Natural killer cell treated with Interleukin-12 subunit alpha and Interleukin-12 subunit beta and Interleukin-15 and Interleukin-18, amount 100 ng/mL, for 72 hours (primary cell): ENCODE data around the gene COBLL1. TPM values are rescaled to one million over a fixed set of nuclear protein-coding genes. Genes with fewer than 3 reads are reported as not detected.

Source experiments
- ATAC-seq, 2 donors: fragments of 150-1000 bp; cut with Tn5 transposase in 1 of 2; sonication (Bioruptor Pico), chemical (Tn5 transposase) in 1 of 2; 2 replicates each; pipeline ENCODE4 v1.10.0; 2021
- DNase-seq: peaks from one replicate; pipeline ENCODE4 v3.0.0; 2022; ENCODE audit warnings: low spot score
- H3K27ac Mint-ChIP-seq, 2 donors: 1 replicate in 1 of 2; 2 replicates in 1 of 2; pipeline ENCODE4 v1.8.0; 2022; ENCODE audit warnings: mixed read lengths in 2 of 2, mild to moderate bottlenecking in 1 of 2, moderate library complexity in 1 of 2
- H3K27me3 Mint-ChIP-seq, 2 donors: 1 replicate in 1 of 2; 2 replicates in 1 of 2; pipeline ENCODE4 v1.8.0; 2022; ENCODE audit warnings: mixed read lengths in 2 of 2
- H3K36me3 Mint-ChIP-seq: one replicate; pipeline ENCODE4 v1.8.0; 2022; ENCODE audit warnings: mixed read lengths
- H3K4me1 Mint-ChIP-seq, 2 donors: 1 replicate in 1 of 2; 2 replicates in 1 of 2; pipeline ENCODE4 v1.8.0; 2022; ENCODE audit warnings: low read depth in 2 of 2, mixed read lengths in 2 of 2, mild to moderate bottlenecking in 1 of 2
- H3K4me3 Mint-ChIP-seq: one replicate; pipeline ENCODE4 v1.8.0; 2022; ENCODE audit warnings: mixed read lengths
- H3K9me3 Mint-ChIP-seq: 2 replicates; pipeline ENCODE4 v1.8.0; 2022; ENCODE audit warnings: mixed read lengths
- total RNA-seq, 2 donors: library from RNA; stranded (reverse); gene quantifications; one replicate each; pipeline ENCODE4 v1.2.3, GENCODE V29; 2022

The COBLL1 gene
- total RNA-seq, 2 donors from 2014 or later, result 0.19 to 3.1 TPM

DNA sequence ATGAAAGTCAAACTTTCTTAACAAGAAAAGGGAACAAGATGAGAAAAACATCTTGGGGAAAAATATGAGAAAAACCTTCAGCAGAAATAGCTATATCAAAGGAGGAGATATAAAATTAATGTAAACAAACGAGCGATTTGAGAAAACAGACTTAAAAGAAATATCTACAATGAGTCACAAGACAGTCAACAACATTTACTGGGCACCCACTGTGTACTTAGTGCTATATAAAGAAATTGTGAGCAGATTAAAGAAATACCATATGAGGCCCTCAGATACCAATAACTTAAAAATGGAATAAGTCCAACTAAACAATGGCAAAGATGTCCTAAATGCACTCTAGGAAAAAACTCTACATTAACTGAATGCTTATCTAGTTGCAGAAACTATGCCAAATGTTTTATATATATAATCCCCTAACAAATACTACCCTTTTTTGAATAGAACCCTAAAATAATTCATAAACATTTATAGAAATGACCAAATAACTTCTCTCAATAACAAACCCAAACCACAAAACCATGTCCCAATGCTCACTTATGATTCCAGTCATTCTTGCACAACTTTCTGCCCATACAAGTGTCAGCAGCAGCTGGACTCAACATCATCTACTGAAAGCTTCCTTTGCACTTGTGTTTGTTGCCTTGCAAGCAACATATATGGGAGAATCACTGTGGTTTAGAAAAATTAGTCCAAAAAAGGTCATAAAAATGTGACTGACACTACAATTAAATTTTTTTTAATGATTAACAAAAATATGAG, 83.5 kb downstream of the COBLL1 start:
- H3K4me3 Mint-ChIP-seq, result no peak overlapping the region
- no peak for DNase-seq
- no peaks in the 10 kb centered on the region for H3K27me3 Mint-ChIP-seq
- H3K36me3 Mint-ChIP-seq, result no peaks in the 10 kb centered on the region
- H3K9me3 Mint-ChIP-seq, result no peaks in the 10 kb centered on the region
- no peak overlapping the region for H3K27ac Mint-ChIP-seq
- ATAC-seq, result no peak
- H3K4me1 Mint-ChIP-seq, result no peaks in the 10 kb centered on the region

DNA sequence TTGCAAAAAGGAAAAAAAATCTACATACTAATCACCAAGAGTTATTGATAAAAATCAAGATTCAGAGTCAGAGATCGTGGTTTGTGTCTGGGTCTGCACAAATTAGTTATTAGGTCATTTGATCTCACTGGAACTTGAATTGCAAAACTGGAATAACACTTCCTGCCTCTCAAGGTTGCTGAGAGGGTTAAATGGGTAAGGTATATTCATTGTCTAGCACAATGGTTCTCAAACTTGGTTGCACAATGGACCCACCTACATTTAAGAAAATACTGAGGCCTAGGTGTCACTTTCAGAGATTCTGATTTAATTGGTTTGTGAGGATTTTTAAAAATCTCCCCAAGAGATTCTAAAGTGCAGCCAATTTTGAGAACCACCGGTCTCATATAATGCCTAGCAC, 84.8 kb downstream of the COBLL1 start:
- Mint-ChIP-seq H3K27ac (no peak overlapping the region), H3K36me3 (no peaks in the 10 kb centered on the region), H3K9me3 (no peaks in the 10 kb centered on the region), H3K27me3 (no peaks in the 10 kb centered on the region), H3K4me1 (no peaks in the 10 kb centered on the region), H3K4me3 (no peak overlapping the region)
- DNase-seq (no peak), ATAC-seq (no peak)

DNA sequence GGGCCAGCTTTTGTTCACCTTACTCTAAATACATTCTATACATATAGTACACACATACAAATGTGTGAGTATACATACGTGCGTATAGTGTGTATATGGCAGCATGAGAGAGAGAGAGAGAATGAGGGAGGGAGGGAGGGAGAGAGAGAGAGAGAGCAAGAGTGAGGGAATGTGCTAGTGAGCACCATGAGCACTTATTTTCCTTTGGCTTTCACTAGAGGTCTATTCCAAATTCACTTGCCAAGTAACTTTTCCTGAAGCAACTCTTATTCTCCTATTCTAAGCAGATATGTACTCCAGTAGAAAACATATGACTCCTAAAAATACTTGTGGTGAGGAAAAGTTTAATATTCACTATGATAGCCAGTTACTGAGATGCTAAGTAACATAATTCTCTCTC, 85.7 kb downstream of the COBLL1 start:
- no peak for DNase-seq
- no peaks in the 10 kb centered on the region for H3K9me3 Mint-ChIP-seq
- H3K27ac Mint-ChIP-seq, result no peak overlapping the region
- ATAC-seq, result no peak
- H3K4me3 Mint-ChIP-seq, result no peak overlapping the region
- H3K27me3 Mint-ChIP-seq, result no peaks in the 10 kb centered on the region
- H3K4me1 Mint-ChIP-seq, result no peaks in the 10 kb centered on the region
- H3K36me3 Mint-ChIP-seq, result no peaks in the 10 kb centered on the region

DNA sequence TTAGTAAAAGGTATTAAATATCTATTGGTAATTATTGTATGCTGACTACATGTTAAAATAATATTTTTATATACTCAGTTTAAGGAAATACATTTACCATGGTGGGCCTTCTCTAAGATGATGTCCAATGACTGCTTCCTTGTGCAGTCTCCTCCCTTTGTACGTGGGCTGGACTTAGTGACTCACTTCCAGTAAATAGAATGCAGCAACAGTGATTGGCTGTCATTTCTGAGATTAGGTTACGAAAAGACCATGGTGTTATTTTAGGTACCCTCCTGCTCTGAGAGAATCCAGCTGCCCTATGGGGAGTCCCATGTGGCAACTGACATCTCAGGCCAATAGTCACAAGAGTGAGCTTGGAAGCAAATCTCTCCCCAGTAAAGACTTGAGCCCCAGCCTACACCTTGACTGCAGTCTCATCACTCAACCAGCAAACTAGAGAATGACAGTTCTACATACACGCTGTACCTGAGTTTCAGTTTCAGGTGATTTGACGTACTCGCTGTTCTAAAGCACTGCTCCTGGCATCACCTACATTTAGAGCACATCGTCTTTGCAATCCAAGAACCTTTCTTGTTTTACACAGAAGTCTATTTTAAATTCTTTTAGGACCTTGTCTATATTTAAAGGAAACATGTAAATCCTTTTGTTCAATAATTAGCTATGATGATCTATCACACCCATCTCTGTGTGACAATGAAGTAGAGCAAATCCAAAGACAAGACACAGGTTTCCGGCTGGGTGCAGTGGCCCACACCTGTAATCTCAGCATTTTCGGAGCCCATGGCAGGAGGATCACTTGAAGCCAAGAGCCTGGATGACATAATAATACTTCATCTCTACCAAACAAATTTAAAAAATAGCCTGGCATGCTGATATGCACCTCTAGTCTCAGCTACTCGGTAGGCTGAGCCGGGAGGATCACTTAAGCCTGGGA, 87.2 kb downstream of the COBLL1 start:
- Mint-ChIP-seq H3K4me1 (no peaks in the 10 kb centered on the region), H3K27ac (no peak overlapping the region), H3K9me3 (no peaks in the 10 kb centered on the region), H3K27me3 (no peaks in the 10 kb centered on the region), H3K4me3 (no peak overlapping the region), H3K36me3 (no peaks in the 10 kb centered on the region)
- no peak for DNase-seq
- no peak for ATAC-seq

DNA sequence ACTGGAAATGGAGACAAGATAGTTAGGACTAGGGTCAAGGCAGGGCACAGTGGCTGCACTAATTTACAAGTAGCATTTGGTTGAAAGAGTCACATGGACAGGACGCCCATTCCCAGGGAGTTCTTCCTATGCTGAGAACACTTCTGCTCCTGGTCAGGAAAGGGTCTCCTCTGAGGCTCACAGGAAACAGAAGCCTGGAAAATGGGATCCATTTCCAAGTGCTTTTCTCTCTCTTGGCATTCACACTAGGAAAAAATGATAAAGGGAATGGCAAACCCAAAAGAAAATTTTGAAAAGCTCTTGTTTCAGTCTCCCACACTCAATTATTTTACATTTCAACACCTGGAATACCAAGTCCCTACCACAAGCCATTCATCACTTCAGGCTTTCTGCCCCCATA, 88.7 kb downstream of the COBLL1 start:
- H3K4me3 Mint-ChIP-seq, result no peak overlapping the region
- H3K27ac Mint-ChIP-seq, result no peak overlapping the region
- H3K36me3 Mint-ChIP-seq, result no peaks in the 10 kb centered on the region
- no peaks in the 10 kb centered on the region for H3K27me3 Mint-ChIP-seq
- no peak for DNase-seq
- no peak for ATAC-seq
- H3K9me3 Mint-ChIP-seq, result no peaks in the 10 kb centered on the region
- H3K4me1 Mint-ChIP-seq, result no peaks in the 10 kb centered on the region

DNA sequence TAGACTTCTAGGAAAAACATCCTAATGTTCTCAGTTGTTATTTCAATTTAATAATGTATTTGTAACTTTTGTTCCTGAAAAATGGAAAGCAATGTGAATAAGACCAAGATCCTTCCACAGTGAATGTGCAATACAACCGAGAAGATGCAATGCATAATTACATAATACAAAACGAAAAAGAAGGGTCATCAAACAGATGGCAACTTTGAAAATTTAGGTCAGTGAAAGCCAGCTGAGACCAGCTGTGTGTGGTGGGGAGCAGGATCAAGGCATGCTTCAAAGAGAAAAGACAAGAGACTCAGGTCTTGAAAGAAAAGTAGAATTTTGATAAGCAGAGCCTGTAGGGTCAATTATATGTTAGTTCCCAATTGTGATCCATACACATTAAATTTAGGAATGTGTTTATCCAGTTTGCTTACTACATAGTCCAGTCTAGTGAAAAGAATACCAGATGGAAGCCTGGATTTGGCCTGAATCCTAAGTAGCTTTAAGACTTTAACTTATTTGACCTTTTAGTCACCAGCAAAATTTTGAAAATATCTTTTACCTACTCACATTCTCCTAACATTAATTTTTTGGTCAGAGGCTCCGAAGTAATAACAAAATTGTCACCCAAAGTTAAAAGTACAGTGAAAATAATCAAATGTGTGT, 93.7 kb downstream of the COBLL1 start:
- Mint-ChIP-seq H3K4me1 (no peaks in the 10 kb centered on the region), H3K27ac (no peak overlapping the region), H3K9me3 (no peaks in the 10 kb centered on the region), H3K36me3 (no peaks in the 10 kb centered on the region), H3K4me3 (no peak overlapping the region), H3K27me3 (no peaks in the 10 kb centered on the region)
- DNase-seq (no peak), ATAC-seq (no peak)

DNA sequence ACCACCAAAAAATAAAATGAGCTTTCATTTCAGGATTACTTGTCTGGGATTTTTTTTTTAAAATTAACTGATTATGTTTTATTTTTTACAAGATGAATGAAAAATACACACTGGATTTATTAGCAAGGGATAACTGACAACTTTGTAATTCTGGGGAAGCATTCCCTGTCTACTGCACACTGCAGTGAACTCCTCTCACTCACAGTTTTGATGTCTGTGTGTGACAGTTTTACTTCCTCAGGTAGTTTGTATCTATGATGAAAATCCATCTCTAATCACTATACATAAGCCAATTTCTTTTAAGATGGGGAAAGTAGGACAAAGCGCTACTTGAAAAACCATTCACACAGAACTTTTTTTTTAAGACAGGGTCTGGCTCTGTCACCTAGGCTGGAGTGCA, 94.5 kb downstream of the COBLL1 start:
- Mint-ChIP-seq H3K27ac (no peak overlapping the region), H3K27me3 (peaks cover 0 to 3% of the 10 kb centered on the region in 2 donors), H3K4me1 (no peaks in the 10 kb centered on the region), H3K9me3 (no peaks in the 10 kb centered on the region), H3K4me3 (no peak overlapping the region), H3K36me3 (no peaks in the 10 kb centered on the region)
- ATAC-seq, result no peak
- DNase-seq, result no peak

DNA sequence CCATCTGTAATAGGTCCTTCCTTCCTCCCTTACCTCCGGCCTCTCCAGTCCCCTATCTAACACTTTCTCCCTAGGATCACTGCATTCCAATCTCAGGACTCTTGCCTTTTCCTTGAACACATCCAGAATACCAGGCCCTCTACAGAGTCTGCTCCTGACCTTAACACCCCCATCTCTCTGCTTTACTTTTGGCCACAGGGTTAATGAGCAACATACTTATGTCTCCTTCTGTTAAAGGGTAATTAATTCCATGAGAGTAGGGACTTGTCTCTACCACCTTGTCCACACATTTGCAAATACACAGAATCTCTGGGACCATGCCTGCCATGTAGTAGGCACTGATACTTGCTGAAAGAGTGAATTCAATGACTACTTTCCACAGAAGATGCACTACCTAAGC, 94.9 kb downstream of the COBLL1 start:
- Mint-ChIP-seq H3K27ac (no peak overlapping the region), H3K4me1 (no peaks in the 10 kb centered on the region), H3K27me3 (peaks cover 0 to 3% of the 10 kb centered on the region in 2 donors), H3K36me3 (no peaks in the 10 kb centered on the region), H3K4me3 (no peak overlapping the region), H3K9me3 (no peaks in the 10 kb centered on the region)
- no peak for DNase-seq
- ATAC-seq, result no peak

DNA sequence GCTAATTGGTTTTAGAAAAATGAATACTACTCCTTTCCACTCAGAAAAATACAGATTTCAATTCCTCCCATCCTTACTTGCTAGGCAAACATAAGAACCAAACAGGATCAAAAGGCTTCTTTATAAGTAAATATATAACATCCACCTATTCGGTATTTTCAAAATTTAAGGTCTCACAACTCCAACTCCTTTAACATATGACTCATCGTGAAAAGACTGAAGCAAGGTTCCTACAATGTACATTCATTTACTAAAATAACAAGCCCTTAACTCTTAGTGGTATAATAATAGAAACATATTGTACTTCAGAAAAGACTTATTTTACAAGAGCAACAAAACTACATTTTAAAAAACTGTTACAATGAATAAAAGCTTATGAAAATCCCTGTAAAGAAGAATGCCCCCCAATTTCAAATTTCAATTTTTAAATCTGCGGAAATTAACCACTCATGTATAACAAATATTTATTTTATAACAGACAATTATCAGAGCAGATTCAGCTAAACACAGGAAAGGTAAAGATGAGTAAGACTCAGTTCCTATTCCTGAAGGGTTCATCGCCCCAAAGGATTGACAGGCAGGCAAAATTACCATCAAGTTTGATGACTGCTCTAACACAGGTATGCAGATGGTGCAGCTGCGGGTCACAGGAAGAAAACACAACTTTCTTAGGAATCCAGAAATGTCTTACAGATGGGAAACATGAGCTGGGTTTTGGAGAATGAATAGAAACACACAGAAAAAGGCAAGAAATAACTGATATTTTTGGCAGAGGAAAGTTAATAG, 96.4 kb downstream of the COBLL1 start:
- Mint-ChIP-seq H3K27me3 (peaks cover 0 to 7% of the 10 kb centered on the region in 2 donors), H3K4me3 (no peak overlapping the region), H3K36me3 (no peaks in the 10 kb centered on the region), H3K4me1 (no peaks in the 10 kb centered on the region), H3K9me3 (no peaks in the 10 kb centered on the region), H3K27ac (no peak overlapping the region)
- no peak for ATAC-seq
- DNase-seq, result no peak

DNA sequence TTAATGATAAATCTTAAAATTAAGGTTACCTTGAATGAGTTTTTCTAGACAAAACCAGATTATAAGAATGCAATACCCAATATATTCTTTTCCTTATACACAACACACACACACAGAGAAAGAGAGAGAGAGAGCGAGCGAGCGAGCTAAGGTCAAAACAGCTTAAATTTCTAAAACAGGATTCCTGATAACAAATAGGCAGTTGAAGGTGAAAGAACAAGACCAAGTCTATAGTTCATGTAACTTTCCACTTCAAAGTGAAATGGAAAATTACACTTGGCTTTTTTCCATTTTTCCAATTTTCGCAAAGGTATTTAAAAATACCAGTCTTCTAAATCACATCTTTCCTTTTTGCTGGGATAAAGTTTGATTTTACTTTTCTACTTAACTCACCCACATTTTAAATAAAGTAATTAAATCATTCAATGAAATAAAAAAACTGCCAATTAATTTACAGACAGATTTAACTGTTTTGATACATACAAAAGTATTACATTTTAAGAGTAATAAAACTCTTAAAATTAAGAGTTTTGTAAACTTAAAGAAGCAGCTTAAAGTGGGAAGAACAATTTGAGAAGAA, 98.8 kb downstream of the COBLL1 start:
- H3K27me3 Mint-ChIP-seq, result peaks cover 0 to 10% of the 10 kb centered on the region in 2 donors
- no peak for ATAC-seq

DNA sequence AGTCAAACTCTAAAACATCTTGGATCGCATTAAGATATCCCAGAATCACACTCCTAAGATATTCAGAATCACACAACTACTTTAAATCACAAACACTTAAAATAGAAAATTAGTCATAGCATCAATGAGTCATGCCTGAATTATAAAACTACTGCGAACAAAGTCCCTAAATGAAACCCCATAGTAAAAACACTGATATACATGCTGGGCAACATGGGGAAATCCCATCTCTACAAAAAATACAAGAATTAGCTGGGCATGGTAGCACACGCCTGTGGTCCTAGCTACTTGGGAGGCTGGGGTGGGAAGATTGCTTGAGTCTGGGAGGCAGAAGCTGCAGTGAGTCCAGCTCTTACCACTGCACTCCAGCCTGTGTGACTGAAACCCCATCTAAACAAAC, 101.7 kb downstream of the COBLL1 start:
- Mint-ChIP-seq H3K36me3 (no peaks in the 10 kb centered on the region), H3K27ac (no peak overlapping the region), H3K27me3 (peaks cover 0 to 10% of the 10 kb centered on the region in 2 donors), H3K9me3 (no peaks in the 10 kb centered on the region), H3K4me3 (no peak overlapping the region), H3K4me1 (no peaks in the 10 kb centered on the region)
- ATAC-seq, result no peak
- DNase-seq, result no peak

More for the DNA sequence above, 98.8 kb downstream of the COBLL1 start:
- no peak overlapping the region for H3K27ac Mint-ChIP-seq
- H3K36me3 Mint-ChIP-seq, result no peaks in the 10 kb centered on the region
- H3K4me3 Mint-ChIP-seq, result no peak overlapping the region
- H3K9me3 Mint-ChIP-seq, result no peaks in the 10 kb centered on the region
- no peaks in the 10 kb centered on the region for H3K4me1 Mint-ChIP-seq
- no peak for DNase-seq

DNA sequence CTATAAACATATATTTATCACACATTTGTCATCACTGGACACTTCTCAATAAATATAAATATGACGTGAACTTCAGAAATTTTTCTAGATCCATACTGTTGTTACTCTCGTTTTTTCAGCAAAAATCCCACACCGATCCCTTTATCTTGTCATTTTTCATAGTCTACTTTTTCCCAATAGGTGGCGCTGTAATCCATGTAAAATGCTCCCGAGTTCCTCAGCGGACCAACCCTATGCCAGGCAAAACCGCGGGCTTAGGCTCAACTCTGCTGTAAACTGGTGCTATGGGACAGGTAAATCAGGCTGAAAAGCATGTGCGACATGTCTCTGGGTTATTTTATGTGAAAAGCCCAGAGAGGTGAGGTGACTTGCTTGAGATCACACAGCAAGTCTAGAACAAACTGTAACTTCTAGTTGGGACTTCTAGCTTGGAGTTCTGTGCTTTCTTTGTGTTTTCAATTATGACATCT, 104.0 kb downstream of the COBLL1 start:
- Mint-ChIP-seq H3K4me1 (no peaks in the 10 kb centered on the region), H3K27me3 (peaks cover 0 to 9% of the 10 kb centered on the region in 2 donors), H3K9me3 (no peaks in the 10 kb centered on the region), H3K36me3 (no peaks in the 10 kb centered on the region), H3K4me3 (no peak overlapping the region), H3K27ac (no peak overlapping the region)
- no peak for DNase-seq
- peak in 1 of 2 donors; percentile 36 for ATAC-seq

DNA sequence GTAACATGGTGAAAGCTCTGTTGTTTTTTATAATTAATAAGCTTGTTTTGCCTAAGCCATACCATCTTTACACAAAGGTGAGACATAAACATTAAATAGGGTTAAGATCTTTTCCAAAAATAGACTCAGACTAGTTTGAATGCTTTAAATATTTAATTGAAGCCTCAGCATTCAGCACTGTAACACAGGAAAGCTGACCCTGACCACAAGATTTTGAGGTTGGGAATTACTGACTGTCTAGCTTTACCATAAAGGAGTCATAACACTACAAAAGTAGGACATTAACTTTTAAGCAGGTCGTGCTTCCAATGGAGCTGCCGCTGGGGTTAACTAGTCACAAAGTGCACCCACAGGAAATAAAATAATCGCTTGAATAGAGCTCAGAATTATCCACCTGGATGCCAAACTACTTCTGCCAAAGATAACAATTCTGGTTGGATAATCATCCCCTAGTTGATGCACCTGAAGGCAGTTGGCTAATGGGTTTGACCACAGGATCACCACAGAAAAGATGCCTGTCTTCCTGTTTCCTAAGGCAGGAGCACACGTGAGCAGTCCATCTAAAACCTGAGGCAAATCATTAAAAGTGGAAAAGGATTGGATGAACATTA, 106.2 kb downstream of the COBLL1 start:
- H3K4me1 Mint-ChIP-seq, result no peaks in the 10 kb centered on the region

More for the DNA sequence above, 106.2 kb downstream of the COBLL1 start:
- Mint-ChIP-seq H3K27me3 (peaks cover 0 to 3% of the 10 kb centered on the region in 2 donors), H3K27ac (no peak overlapping the region), H3K4me3 (no peak overlapping the region), H3K9me3 (no peaks in the 10 kb centered on the region), H3K36me3 (no peaks in the 10 kb centered on the region)
- ATAC-seq, result no peak
- DNase-seq, result no peak
